Dermis blood vessel endothelial cell (primary cell): ENCODE measurements around the gene WDR87. TPM values are rescaled to one million over a fixed set of nuclear protein-coding genes. Genes with fewer than 3 reads are reported as not detected.
A peak's percentile ranks its signal among the peaks of the same experiment; 100 is the strongest.

ENCODE experiments used
- DNase-seq: peaks from one replicate; pipeline ENCODE4 v3.0.0; 2010
- total RNA-seq: library from RNA; depleted of rRNA; stranded (reverse); fragments of >200 nt; gene quantifications from 2 replicates; pipeline ENCODE4 v1.2.3, GENCODE V29; 2014

The WDR87 gene
- total RNA-seq: not detected in 2 replicates

DNA sequence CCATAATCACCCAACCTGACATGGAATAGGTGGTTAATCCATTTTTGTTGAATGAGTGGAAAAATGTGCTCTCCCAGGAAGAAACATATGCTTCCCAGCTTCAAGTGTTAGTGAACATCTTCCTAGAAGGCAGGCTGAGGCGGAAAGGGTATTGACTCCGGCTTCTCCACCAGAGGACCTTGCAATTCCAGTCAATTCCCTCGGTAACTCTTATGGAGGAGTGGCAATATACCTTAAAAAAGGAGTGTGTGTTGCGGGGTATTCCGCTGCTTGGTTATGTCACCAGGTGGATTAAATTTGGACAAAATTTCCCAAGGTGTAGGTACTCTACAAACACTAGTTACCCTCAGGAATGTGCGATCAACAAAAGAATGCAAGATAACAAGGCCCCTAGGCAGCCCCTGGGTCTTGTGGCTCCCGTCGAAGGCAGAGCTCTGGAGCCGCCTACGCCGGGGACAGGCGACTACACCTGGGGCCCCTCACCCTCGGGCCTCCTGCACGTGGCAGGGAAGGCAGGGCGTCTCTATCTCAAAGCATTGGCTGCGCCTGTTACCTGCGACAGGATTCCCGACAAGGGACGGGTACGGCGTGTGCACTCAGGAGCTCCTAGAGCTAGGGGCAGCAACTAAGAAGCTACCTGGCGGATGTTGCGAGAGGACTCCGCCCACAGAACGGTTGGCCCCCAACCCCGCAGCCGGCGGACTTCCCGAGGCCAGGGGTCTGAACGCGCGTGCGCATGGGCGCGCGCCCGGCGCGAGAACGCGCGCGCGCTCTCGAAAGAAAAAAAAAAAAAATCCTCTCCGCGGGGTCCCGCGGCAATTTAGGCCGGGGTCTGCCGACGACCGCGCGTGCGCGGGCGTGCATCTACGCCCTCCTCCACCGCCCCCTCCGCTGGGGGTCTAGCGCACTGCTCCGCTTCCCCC, at the start of gene WDR87:
Gene WDR87 (minus strand): TSS at position 649 of the 923 bp plus-strand sequence. CDS start 8,355 bp downstream, outside the sequence.
- peak; percentile 56 for DNase-seq

DNA sequence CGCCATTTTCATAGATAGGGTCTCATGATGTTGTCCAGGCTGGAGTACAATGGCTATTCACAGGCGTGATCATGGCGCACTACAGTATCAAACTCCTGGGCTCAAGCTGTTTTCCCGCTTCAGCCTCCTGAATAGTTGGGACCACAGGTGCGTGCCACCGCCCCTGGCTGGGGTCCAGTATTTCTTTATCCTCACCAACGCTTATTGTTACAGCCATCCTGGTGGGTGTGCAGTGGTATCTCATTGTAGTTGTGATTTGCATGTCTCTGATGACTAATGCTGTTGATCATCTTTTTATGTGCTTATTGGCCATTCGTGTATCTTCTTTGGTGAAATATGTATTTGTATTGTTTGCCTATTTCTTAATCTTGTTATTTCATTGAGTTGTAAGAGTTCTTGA, 49.6 kb upstream of the WDR87 start:
- DNase-seq: peak; percentile 55

DNA sequence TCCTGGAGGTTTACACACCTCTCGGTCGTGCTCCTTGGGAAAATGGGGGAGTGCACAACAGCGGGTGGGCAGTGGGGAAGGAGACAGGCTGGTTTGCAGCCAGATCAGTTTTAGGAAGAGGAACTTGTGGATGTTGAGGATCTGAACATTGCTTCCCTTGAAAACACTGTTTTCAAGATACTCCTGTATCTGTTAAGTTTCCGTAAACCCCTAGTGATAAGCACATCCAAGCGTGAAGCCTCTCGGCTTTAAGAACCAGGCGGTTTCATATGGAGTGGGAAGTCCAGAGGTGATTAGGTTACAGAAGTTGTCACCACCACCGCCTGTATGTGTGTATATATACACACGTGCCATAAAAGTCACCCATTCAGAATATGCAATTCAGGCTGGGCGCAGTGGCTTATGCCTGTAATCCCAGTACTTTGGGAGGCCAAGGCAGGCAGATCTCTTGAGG, 48.1 kb upstream of the WDR87 start:
- DNase-seq: no peak

GRCh38 chr19:37953918-37954303, 47.5 kb upstream of the WDR87 start:
- DNase-seq: no peak

- no peak for DNase-seq
Observed at GRCh38 chr19:37953171-37953917, 47.0 kb upstream of the WDR87 start.

- no peak for DNase-seq
Observed at GRCh38 chr19:37951816-37952210, 45.4 kb upstream of the WDR87 start.

DNA sequence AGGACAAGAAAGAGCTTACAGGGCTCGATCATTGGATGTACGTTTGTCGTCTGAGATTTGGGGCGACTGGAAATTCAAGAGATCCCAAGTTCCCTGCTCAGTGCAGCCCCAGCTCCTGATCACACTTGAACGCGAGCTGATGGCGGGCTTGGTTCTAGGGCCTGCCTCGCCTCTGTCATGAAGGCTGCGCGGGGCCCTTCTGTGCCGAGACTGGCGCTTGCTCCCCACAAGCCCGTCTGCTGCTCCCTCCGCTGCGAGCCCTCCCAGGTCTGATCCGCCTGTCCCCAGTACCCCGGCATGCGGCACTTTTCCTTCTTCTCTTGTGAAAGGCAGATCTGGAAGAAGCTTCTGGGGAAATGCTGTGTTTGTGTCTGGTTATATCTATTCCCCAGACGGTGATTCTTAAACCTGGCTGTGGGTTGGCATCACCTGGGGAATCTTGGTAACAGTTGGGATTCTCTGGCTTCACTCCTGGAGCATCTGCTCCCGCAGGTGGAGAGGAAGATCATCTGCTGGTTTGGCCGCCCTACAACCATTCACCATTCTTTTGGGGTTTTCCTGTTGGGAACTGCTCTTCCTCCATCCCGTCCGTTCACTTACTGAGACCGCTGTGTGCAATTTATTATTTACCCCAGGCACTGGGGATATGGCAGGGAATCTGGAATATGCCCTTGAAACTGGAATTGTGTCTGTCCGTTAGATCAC, 44.2 kb upstream of the WDR87 start:
- DNase-seq: no peak

- DNase-seq: no peak
Observed at GRCh38 chr19:37948362-37948761, 42.0 kb upstream of the WDR87 start.

DNA sequence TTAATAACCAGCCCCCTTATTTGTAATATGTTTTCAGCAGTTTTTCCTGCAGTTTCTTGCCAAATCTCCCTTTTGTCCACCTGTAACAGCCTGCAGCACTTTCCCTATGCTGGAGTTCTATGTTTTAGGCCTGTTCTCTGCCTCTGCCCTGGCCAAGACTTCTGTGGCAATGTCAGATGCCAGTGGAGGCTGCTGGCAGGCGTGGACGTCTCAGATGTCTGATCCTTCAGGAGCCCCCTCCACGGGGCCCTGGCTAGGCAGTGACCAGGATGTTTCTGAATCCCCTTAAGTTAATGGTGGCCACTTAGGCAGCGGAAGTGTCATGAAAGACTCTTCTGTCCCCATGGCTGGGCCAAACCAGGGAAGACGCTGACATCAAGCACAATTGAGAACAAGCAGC, 41.4 kb upstream of the WDR87 start:
- DNase-seq: no peak

- DNase-seq: no peak
Observed at GRCh38 chr19:37946132-37946531, 39.7 kb upstream of the WDR87 start.

GRCh38 chr19:37943480-37943879, 37.1 kb upstream of the WDR87 start:
- no peak for DNase-seq

DNA sequence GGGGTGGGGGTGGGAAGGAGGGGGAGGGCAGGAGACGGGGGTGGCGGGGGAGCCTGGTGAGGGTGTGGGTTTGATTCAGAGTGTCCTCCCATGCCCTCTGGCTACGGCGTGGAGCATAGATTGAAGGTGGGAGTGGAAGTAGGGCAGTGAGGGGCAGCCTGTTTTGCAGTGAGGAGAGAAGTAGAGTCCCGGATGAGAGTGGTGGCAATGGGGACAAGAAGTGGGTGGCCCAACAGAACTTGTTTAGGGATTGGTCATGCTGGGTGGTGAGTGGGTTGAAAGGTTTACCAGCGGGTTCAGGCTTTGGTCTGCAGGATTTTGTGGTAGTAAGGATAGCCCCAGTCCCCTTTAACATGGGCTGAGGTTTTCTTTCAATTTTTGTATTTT, 36.1 kb upstream of the WDR87 start:
- DNase-seq: no peak

DNA sequence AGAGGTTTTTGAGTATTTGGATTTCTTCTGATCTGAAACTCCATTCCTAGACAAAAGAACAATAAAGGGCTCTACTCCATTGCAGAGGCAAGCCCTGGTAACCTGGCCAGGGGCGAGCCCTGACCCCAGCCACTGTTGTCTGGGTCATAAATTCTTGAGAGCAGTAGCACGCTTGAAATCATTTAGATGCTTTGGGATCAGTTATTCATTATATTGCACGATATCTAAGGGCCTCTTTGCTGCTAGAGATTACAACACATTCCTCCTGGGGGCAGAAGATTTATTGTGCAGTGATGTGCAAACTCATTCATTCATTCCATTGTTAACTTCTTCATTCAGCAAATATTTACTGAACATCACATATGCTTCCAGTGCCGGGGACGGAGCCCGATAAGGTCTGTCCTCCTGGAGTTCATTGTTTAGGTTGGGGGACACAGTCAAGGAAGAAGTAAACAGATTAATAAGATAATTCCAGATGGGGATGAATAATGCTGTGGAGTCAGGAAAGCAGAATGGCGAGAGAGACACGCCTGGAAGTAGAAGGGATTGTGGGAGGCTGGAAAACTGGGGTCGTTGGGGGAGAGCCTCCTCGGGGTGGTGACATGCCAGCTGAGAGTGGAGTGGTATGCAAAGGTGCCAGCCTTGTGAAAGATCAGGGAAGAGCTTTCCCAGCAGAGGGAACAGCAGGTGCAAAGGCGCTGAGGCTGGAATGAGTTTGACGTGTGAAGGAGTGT, 35.6 kb upstream of the WDR87 start:
- no peak for DNase-seq

- DNase-seq: no peak
Observed at GRCh38 chr19:37938353-37938752, 32.0 kb upstream of the WDR87 start.

- no peak for DNase-seq
Observed at GRCh38 chr19:37936886-37937285, 30.5 kb upstream of the WDR87 start.

- no peak for DNase-seq
Observed at GRCh38 chr19:37936166-37936565, 29.8 kb upstream of the WDR87 start.

- DNase-seq: no peak
Observed at GRCh38 chr19:37935341-37935740, 28.9 kb upstream of the WDR87 start.

- DNase-seq: peak; percentile 29
Observed at GRCh38 chr19:37933937-37934358, 27.6 kb upstream of the WDR87 start.

DNA sequence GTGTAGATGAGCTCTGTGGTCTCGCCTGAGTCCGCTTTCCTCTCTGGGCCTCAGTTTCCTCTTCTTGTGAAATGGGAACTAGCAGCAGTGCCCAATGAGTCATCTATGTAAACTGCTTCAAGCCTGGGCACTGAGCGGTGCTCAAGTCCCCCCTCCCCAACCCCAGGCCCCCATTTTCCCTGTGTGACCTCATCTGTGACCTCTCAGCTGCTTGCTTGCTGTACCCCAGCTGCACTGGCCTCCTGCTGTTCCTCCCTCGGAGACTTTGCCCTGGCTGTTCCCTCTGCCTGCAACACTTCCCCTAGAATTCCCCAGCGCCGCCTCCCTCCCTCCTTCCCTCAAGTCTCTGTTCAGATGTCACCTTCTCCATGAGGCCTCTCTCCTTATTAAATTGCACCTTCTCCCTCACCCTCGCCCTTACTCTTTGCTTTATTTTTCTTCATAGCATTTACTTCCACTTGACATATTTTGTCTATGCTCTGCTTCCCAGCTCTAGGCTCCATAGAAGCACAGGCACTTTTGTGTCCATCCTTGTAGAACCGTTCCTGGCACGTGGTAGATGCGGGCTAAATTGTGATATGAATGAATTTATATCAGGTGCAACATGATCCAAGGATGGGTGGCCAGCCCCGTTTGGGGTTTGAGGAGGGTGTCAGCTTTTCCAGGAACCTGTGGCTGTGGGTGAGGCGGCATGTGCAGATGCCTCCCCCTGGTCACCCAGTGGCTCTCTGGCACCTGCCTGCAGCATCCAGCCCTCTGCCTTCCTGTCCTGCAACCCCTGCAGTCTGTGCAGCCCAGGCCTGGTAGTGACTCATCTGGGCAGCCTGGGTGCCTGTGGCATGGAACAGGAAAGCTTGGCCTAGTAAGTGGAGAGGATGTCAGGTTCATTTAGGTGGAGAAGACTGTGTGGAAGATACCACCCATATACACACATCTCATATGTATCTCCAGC, 26.9 kb upstream of the WDR87 start:
- peak; percentile 47 for DNase-seq

DNA sequence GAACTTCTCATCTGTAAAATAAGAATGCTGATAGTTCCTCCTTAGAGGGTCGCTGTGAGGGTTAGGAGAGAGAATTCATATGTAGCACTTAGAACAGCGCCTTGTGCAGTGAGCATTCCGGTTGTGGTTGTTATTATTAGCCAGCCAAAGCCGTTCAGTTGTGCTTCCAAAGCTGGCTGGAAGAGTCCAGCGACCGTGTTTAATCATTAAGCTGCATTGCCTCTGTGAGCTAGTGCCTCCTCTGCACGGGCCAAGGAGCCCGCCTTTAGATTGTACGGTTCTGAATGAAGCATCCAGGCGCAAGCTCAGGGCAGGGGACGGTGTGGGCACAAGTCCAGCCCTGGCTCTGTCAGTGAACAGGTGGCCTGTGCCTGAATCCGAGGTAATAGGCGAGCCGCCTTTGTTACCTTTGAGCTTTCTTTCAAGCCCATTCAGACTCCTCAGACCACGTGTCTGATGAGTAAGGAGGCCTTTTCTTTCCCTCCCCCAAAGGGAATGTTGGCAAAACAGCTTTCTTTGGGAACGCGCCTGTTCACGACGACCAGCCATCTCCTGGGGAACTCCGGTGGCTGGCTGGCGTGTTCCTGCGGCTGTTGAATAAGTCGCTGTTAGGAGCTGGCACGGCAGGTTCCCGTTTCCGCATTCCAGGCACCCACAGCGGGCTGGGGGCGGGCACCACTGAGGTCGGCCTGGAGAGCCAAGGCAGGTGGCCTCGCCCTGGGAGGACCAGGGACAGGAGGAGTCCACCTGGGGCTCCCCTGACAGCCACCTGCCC, 25.7 kb upstream of the WDR87 start:
- peak; percentile 66 for DNase-seq
